ENCODE measurements around the gene CCKAR.

CCKAR gene

GRCh38 chr4:26455571-26455970, 34.7 kb downstream of the CCKAR start:
- DNase-seq: no peak
- Histone ChIP-seq H3K9me3 (ENCODE audit: control insufficient read depth, low read length) (peaks cover 10% of the 10 kb centered on the region), H2BK12ac (ENCODE audit: low read length in 2 of 2) (no peak overlapping the region), H2BK120ac (ENCODE audit: low read depth, low read length) (no peak overlapping the region), H2BK15ac (ENCODE audit: low read depth, poor library complexity, severe bottlenecking) (no peak overlapping the region), H2AFZ (ENCODE audit: low read depth, low read length) (no peak overlapping the region), H3K4me1 (ENCODE audit: control insufficient read depth, insufficient read depth, low read depth, low read length) (peaks cover 5% of the 10 kb centered on the region), H3K18ac (ENCODE audit: low read depth in 1 of 2, low read length in 2 of 2) (no peak overlapping the region), H3K27me3 (ENCODE audit: control insufficient read depth in 1 of 2, insufficient read depth in 1 of 2, low read length in 2 of 2) (no peaks in the 10 kb centered on the region), H3K36me3 (ENCODE audit: control insufficient read depth in 1 of 2, insufficient read depth in 2 of 2, low read depth in 1 of 2, low read length in 2 of 2) (no peaks in the 10 kb centered on the region), H3K14ac (ENCODE audit: low read length in 2 of 2) (no peak overlapping the region), H3K79me1 (replicated peaks; ENCODE audit: low read length, poor library complexity, severe bottlenecking) (no peaks in the 10 kb centered on the region), H2BK5ac (ENCODE audit: low read depth, low read length, poor library complexity, severe bottlenecking) (no peak overlapping the region), H3K9ac (ENCODE audit: low read length) (no peak overlapping the region), H3K4me2 (ENCODE audit: low read length, poor library complexity, severe bottlenecking) (no peak overlapping the region), H3K4me3 (ENCODE audit: insufficient read depth in 1 of 2, low read depth in 1 of 2, low read length in 2 of 2) (no peak overlapping the region), H2AK5ac (ENCODE audit: low read length, severe bottlenecking) (no peak overlapping the region), H4K91ac (ENCODE audit: low read length) (no peak overlapping the region), H3K4ac (ENCODE audit: low read depth in 1 of 2, low read length in 2 of 2) (no peak overlapping the region), H3K27ac (ENCODE audit: low read length, poor library complexity, severe bottlenecking) (no peak overlapping the region), H3K23ac (ENCODE audit: low read length in 2 of 2) (no peak overlapping the region), H4K8ac (ENCODE audit: low read length) (no peak overlapping the region)
- WGBS: no CpG with 5 or more reads among the region's 2 CpGs

GRCh38 chr4:26454961-26455360, 35.3 kb downstream of the CCKAR start:
- Histone ChIP-seq H3K14ac (ENCODE audit: low read length in 2 of 2) (no peak overlapping the region), H2AFZ (ENCODE audit: low read depth, low read length) (no peak overlapping the region), H3K27me3 (ENCODE audit: control insufficient read depth in 1 of 2, insufficient read depth in 1 of 2, low read length in 2 of 2) (no peaks in the 10 kb centered on the region), H3K9me3 (ENCODE audit: control insufficient read depth, low read length) (peaks cover 10% of the 10 kb centered on the region), H4K91ac (ENCODE audit: low read length) (no peak overlapping the region), H4K8ac (ENCODE audit: low read length) (no peak overlapping the region), H3K27ac (ENCODE audit: low read length, poor library complexity, severe bottlenecking) (no peak overlapping the region), H3K36me3 (ENCODE audit: control insufficient read depth in 1 of 2, insufficient read depth in 2 of 2, low read depth in 1 of 2, low read length in 2 of 2) (no peaks in the 10 kb centered on the region), H2BK15ac (ENCODE audit: low read depth, poor library complexity, severe bottlenecking) (no peak overlapping the region), H3K79me1 (replicated peaks; ENCODE audit: low read length, poor library complexity, severe bottlenecking) (no peaks in the 10 kb centered on the region), H3K4me3 (ENCODE audit: insufficient read depth in 1 of 2, low read depth in 1 of 2, low read length in 2 of 2) (no peak overlapping the region), H3K9ac (ENCODE audit: low read length) (no peak overlapping the region), H3K4me2 (ENCODE audit: low read length, poor library complexity, severe bottlenecking) (no peak overlapping the region), H3K4ac (ENCODE audit: low read depth in 1 of 2, low read length in 2 of 2) (no peak overlapping the region), H2AK5ac (ENCODE audit: low read length, severe bottlenecking) (no peak overlapping the region), H3K4me1 (ENCODE audit: control insufficient read depth, insufficient read depth, low read depth, low read length) (peaks cover 1% of the 10 kb centered on the region), H2BK5ac (ENCODE audit: low read depth, low read length, poor library complexity, severe bottlenecking) (no peak overlapping the region), H2BK120ac (ENCODE audit: low read depth, low read length) (no peak overlapping the region), H3K23ac (ENCODE audit: low read length in 2 of 2) (no peak overlapping the region), H2BK12ac (ENCODE audit: low read length in 2 of 2) (no peak overlapping the region), H3K18ac (ENCODE audit: low read depth in 1 of 2, low read length in 2 of 2) (no peak overlapping the region)
- no peak for DNase-seq
- WGBS: 86% methylated on average over 3 of the region's 3 CpGs

GRCh38 chr4:26452565-26453531, 37.4 kb downstream of the CCKAR start:
- no peak overlapping the region for H3K23ac ChIP-seq (ENCODE audit: low read length in 2 of 2)
- H3K79me1 ChIP-seq (replicated peaks; ENCODE audit: low read length, poor library complexity, severe bottlenecking): no peaks in the 10 kb centered on the region
- no peaks in the 10 kb centered on the region for H3K27me3 ChIP-seq (ENCODE audit: control insufficient read depth in 1 of 2, insufficient read depth in 1 of 2, low read length in 2 of 2)
- no peaks in the 10 kb centered on the region for H3K4me1 ChIP-seq (ENCODE audit: control insufficient read depth, insufficient read depth, low read depth, low read length)
- no peak for DNase-seq
- H2AFZ ChIP-seq (ENCODE audit: low read depth, low read length): no peak overlapping the region
- no peak overlapping the region for H4K8ac ChIP-seq (ENCODE audit: low read length)
- no peak overlapping the region for H3K4me3 ChIP-seq (ENCODE audit: insufficient read depth in 1 of 2, low read depth in 1 of 2, low read length in 2 of 2)
- H3K36me3 ChIP-seq (ENCODE audit: control insufficient read depth in 1 of 2, insufficient read depth in 2 of 2, low read depth in 1 of 2, low read length in 2 of 2): no peaks in the 10 kb centered on the region
- H3K9me3 ChIP-seq (ENCODE audit: control insufficient read depth, low read length): peaks cover 10% of the 10 kb centered on the region
- H3K14ac ChIP-seq (ENCODE audit: low read length in 2 of 2): no peak overlapping the region
- H3K27ac ChIP-seq (ENCODE audit: low read length, poor library complexity, severe bottlenecking): no peak overlapping the region
- H2BK12ac ChIP-seq (ENCODE audit: low read length in 2 of 2): no peak overlapping the region
- no peak overlapping the region for H2BK120ac ChIP-seq (ENCODE audit: low read depth, low read length)
- H3K4ac ChIP-seq (ENCODE audit: low read depth in 1 of 2, low read length in 2 of 2): no peak overlapping the region
- H2BK15ac ChIP-seq (ENCODE audit: low read depth, poor library complexity, severe bottlenecking): no peak overlapping the region
- H3K4me2 ChIP-seq (ENCODE audit: low read length, poor library complexity, severe bottlenecking): no peak overlapping the region
- no peak overlapping the region for H2BK5ac ChIP-seq (ENCODE audit: low read depth, low read length, poor library complexity, severe bottlenecking)
- no peak overlapping the region for H3K18ac ChIP-seq (ENCODE audit: low read depth in 1 of 2, low read length in 2 of 2)
- no peak overlapping the region for H4K91ac ChIP-seq (ENCODE audit: low read length)
- H2AK5ac ChIP-seq (ENCODE audit: low read length, severe bottlenecking): no peak overlapping the region
- WGBS: 85% methylated on average over 14 of the region's 15 CpGs
- H3K9ac ChIP-seq (ENCODE audit: low read length): no peak overlapping the region

- Histone ChIP-seq H4K91ac (ENCODE audit: low read length) (no peak overlapping the region), H3K9me3 (ENCODE audit: control insufficient read depth, low read length) (peaks cover 10% of the 10 kb centered on the region), H3K14ac (ENCODE audit: low read length in 2 of 2) (no peak overlapping the region), H3K4ac (ENCODE audit: low read depth in 1 of 2, low read length in 2 of 2) (no peak overlapping the region), H3K27me3 (ENCODE audit: control insufficient read depth in 1 of 2, insufficient read depth in 1 of 2, low read length in 2 of 2) (no peaks in the 10 kb centered on the region), H2BK120ac (ENCODE audit: low read depth, low read length) (no peak overlapping the region), H3K36me3 (ENCODE audit: control insufficient read depth in 1 of 2, insufficient read depth in 2 of 2, low read depth in 1 of 2, low read length in 2 of 2) (no peaks in the 10 kb centered on the region), H3K18ac (ENCODE audit: low read depth in 1 of 2, low read length in 2 of 2) (no peak overlapping the region), H2BK15ac (ENCODE audit: low read depth, poor library complexity, severe bottlenecking) (no peak overlapping the region), H2AK5ac (ENCODE audit: low read length, severe bottlenecking) (no peak overlapping the region), H3K4me3 (ENCODE audit: insufficient read depth in 1 of 2, low read depth in 1 of 2, low read length in 2 of 2) (no peak overlapping the region), H2BK12ac (ENCODE audit: low read length in 2 of 2) (no peak overlapping the region), H3K9ac (ENCODE audit: low read length) (no peak overlapping the region), H3K23ac (ENCODE audit: low read length in 2 of 2) (no peak overlapping the region), H2BK5ac (ENCODE audit: low read depth, low read length, poor library complexity, severe bottlenecking) (no peak overlapping the region), H3K27ac (ENCODE audit: low read length, poor library complexity, severe bottlenecking) (no peak overlapping the region), H3K79me1 (replicated peaks; ENCODE audit: low read length, poor library complexity, severe bottlenecking) (no peaks in the 10 kb centered on the region), H3K4me2 (ENCODE audit: low read length, poor library complexity, severe bottlenecking) (no peak overlapping the region), H4K8ac (ENCODE audit: low read length) (no peak overlapping the region), H3K4me1 (ENCODE audit: control insufficient read depth, insufficient read depth, low read depth, low read length) (no peaks in the 10 kb centered on the region), H2AFZ (ENCODE audit: low read depth, low read length) (no peak overlapping the region)
- no peak for DNase-seq
- WGBS: 80% methylated on average over 1 of the region's 3 CpGs
Observed at GRCh38 chr4:26451597-26451996, 38.7 kb downstream of the CCKAR start.
